Stimulated activated effector memory CD8-positive, alpha-beta T cell treated with anti-CD3 and anti-CD28 coated beads, Interleukin-12 subunit alpha, Interleukin-12 subunit beta, amount 100 ng/mL, for 72 hours (primary cell): ENCODE measurements around the gene PTPRC.

Experiments
- ATAC-seq: fragments of 150-1000 bp; cut with Tn5 transposase; 2 replicates; pipeline ENCODE4 v1.10.0; 2021
- DNase-seq, 2 donors: peaks; one replicate each; pipeline ENCODE4 v3.0.0; 2021 to 2022; ENCODE audit warnings: low spot score in 2 of 2
- H3K27ac Mint-ChIP-seq: one replicate; pipeline ENCODE4 v1.8.0; 2022; ENCODE audit warnings: mild to moderate bottlenecking, mixed read lengths
- H3K36me3 Mint-ChIP-seq: one replicate; pipeline ENCODE4 v1.8.0; 2022; ENCODE audit warnings: mild to moderate bottlenecking, mixed read lengths
- H3K4me1 Mint-ChIP-seq: one replicate; pipeline ENCODE4 v1.8.0; 2022; ENCODE audit warnings: mixed read lengths
- H3K4me3 Mint-ChIP-seq: one replicate; pipeline ENCODE4 v1.8.0; 2022; ENCODE audit warnings: mild to moderate bottlenecking, mixed read lengths
- H3K9me3 Mint-ChIP-seq: one replicate; pipeline ENCODE4 v1.8.0; 2022; ENCODE audit warnings: mixed read lengths

Gene PTPRC

DNA sequence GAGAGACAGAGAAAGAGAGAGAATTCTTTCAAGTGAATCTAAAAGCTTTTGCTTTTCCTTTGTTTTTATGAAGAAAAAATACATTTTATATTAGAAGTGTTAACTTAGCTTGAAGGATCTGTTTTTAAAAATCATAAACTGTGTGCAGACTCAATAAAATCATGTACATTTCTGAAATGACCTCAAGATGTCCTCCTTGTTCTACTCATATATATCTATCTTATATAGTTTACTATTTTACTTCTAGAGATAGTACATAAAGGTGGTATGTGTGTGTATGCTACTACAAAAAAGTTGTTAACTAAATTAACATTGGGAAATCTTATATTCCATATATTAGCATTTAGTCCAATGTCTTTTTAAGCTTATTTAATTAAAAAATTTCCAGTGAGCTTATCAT, 117.6 kb downstream of the PTPRC start:
- Mint-ChIP-seq H3K27ac (peak overlapping the region; percentile 68), H3K36me3 (peaks cover 29% of the 10 kb centered on the region), H3K9me3 (peaks cover 4% of the 10 kb centered on the region), H3K4me3 (no peak overlapping the region), H3K4me1 (peaks cover 10% of the 10 kb centered on the region)
- no peak for ATAC-seq
- DNase-seq, result no peak

DNA sequence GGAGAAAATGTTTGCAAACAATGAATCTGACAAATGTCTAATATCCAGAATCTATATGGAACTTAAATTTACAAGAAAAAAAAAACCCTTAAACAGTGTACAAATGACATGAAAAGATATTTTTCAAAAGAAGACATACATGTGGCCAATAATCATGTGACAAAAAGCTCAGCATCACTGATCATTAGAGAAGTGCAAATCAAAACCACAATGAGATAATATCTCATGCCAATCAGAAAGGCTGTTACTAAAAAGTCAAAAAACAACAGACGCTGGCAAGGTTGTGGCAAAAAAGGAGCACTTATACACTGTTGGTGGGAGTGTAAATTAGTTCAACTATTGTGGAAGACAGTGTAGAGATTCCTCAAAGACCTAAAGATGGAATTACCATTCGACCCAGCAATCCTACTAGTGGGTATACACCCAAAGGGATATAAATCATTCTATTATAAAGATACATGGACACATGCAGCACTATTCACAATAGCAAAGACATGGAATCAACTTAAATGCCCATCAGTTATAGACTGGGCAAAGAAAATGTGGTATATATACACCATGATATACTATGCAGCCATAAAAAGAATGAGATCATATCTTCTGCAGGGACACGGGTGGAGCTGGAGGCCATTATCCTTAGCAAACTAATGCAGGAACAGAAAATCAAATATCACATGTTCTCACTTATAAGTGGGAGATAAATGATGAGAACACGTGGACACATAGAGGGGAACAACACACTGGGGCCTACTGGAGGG, 123.2 kb downstream of the PTPRC start:
- H3K4me3 Mint-ChIP-seq, result no peak overlapping the region
- H3K4me1 Mint-ChIP-seq, result peaks cover 17% of the 10 kb centered on the region
- peaks cover 33% of the 10 kb centered on the region for H3K36me3 Mint-ChIP-seq
- peak overlapping the region; percentile 77 for H3K27ac Mint-ChIP-seq
- DNase-seq, result no peak
- no peak for ATAC-seq
- H3K9me3 Mint-ChIP-seq, result peaks cover 4% of the 10 kb centered on the region

DNA sequence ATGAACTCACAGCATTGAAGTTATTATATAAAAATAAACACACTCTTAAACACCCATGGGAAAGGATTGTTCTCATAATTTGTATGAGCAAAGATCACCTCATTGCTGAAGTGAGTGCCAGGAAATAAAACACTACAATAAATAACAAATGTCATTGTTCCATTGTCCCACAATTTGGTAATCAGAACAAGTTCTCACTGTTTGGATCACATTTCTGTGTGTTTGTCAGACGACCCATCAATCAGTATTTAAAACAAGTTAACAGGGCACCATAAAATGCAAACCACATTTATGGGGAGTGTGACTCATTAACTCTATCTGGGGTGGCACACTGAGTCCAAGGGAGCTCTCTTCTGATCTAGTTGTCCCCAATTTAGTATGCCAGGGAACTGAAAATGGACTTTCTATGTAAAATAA, 124.5 kb downstream of the PTPRC start:
- DNase-seq, result no peak
- H3K9me3 Mint-ChIP-seq, result peaks cover 4% of the 10 kb centered on the region
- H3K36me3 Mint-ChIP-seq, result peaks cover 23% of the 10 kb centered on the region
- ATAC-seq, result peak; percentile 67
- peaks cover 17% of the 10 kb centered on the region for H3K4me1 Mint-ChIP-seq
- H3K4me3 Mint-ChIP-seq, result no peak overlapping the region
- no peak overlapping the region for H3K27ac Mint-ChIP-seq

DNA sequence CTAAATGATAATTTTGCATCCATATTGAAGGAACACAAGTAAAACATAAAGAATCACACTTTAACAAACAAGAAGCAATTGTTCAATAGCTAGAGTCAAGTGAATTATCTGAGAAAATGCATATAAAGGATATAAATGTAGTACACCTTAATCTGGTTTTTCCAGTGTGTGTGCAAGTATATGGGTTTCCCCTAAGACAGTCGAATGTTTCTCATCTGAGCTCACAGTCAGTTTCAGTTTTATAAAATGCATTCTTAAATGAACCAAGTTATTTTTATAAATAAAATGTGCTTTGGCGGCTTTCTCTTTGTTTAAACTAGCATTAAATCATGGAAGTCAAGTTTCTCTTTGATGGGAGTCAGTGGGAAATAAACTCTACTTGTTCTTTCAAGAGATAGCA, 125.9 kb downstream of the PTPRC start:
- H3K4me1 Mint-ChIP-seq, result peaks cover 17% of the 10 kb centered on the region
- DNase-seq (no peak), ATAC-seq (no peak)
- no peak overlapping the region for H3K4me3 Mint-ChIP-seq
- no peak overlapping the region for H3K27ac Mint-ChIP-seq
- H3K36me3 Mint-ChIP-seq, result peaks cover 20% of the 10 kb centered on the region
- H3K9me3 Mint-ChIP-seq, result peaks cover 4% of the 10 kb centered on the region

DNA sequence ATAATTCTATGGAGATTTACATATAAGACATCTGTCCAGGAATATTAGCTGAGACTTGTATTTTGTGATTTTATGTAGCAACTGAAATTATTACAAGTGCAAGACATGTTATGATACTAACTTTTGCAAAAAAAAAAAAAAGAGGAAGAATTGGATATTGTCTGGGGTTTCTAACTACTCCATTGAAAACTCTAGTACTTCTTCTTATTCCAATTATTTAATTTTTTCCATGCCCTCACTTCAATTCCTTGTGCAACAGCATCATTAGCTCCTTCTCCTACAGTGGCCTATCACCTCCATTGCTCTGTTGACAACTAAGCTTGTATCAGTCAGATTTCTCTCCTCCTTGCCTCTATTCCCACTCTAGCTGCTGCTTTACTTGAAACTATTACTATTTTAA, 126.6 kb downstream of the PTPRC start:
- DNase-seq (no peak), ATAC-seq (no peak)
- Mint-ChIP-seq H3K4me1 (peaks cover 17% of the 10 kb centered on the region), H3K4me3 (no peak overlapping the region), H3K27ac (no peak overlapping the region), H3K9me3 (peaks cover 4% of the 10 kb centered on the region), H3K36me3 (peaks cover 13% of the 10 kb centered on the region)

DNA sequence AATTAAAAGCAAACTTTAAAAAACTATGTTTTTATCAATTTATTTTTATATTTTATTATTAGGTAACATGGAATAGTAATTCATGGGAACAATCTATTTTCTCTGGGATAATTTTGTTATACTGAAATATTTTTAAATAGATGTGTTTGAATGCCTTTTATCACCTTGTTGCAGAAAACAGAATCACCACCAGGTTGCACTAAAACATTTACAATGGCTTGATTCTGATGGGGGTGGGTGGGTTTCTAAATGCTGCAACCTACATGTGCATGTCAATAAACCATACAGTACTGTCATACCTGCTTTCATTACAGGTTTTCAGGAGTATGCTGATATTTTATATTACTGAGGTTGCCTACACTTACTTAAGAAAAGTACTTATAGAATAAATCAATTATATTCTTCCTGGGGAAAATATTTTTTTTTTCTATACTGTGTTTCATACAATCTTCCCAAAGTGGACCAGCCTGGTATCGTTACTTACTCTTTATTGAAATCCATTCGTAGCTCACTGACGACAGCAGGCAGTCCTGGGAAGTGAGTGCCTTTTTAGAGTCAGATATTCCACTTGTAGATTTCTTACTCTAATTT, 132.8 kb downstream of the PTPRC start:
- H3K9me3 Mint-ChIP-seq, result no peaks in the 10 kb centered on the region
- H3K36me3 Mint-ChIP-seq, result no peaks in the 10 kb centered on the region
- no peak overlapping the region for H3K27ac Mint-ChIP-seq
- no peak overlapping the region for H3K4me3 Mint-ChIP-seq
- ATAC-seq (peak; percentile 43), DNase-seq (no peak)
- H3K4me1 Mint-ChIP-seq, result peaks cover 3% of the 10 kb centered on the region

DNA sequence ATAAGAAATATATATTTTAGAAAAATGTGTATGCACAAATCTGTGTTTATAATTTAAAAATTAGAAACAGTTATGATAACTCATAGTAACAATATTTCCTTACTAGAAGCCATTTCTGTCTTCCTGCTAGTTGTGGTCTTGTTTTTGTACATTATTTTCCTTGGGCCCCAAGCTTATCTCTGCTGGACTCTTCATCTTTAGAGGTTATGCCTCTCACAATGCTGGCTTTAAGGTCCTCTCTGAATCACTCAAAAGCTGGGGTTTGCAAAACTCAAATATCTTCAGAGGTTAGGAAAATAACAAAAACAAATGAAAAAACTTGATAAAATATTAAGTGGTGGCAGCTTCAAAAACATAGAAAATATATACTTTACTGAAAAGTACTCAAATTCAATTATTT, 133.8 kb downstream of the PTPRC start:
- peaks cover 4% of the 10 kb centered on the region for H3K4me1 Mint-ChIP-seq
- no peaks in the 10 kb centered on the region for H3K9me3 Mint-ChIP-seq
- ATAC-seq (no peak), DNase-seq (no peak)
- H3K4me3 Mint-ChIP-seq, result no peak overlapping the region
- no peaks in the 10 kb centered on the region for H3K36me3 Mint-ChIP-seq
- H3K27ac Mint-ChIP-seq, result no peak overlapping the region

DNA sequence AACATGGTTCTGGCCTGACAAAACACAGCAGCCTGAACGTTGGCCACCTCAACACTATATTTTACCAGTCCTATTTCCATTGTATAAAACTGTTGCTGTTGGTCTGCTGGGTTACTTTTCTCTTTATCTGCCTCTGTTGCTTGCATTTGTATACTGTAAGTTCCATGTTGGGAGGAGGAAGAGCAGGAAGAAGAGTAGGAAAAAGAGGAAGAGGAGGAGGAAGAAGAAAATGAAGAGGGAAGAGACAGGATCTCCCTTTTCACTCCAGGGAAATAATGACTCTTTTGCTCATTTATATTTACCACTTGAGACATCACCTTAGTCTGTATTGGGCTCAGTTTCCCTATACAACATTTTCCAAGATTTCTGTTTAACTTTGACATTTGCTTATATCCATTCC, 134.2 kb downstream of the PTPRC start:
- no peak for DNase-seq
- H3K4me3 Mint-ChIP-seq, result no peak overlapping the region
- peaks cover 4% of the 10 kb centered on the region for H3K4me1 Mint-ChIP-seq
- no peak for ATAC-seq
- no peaks in the 10 kb centered on the region for H3K36me3 Mint-ChIP-seq
- no peak overlapping the region for H3K27ac Mint-ChIP-seq
- H3K9me3 Mint-ChIP-seq, result no peaks in the 10 kb centered on the region

DNA sequence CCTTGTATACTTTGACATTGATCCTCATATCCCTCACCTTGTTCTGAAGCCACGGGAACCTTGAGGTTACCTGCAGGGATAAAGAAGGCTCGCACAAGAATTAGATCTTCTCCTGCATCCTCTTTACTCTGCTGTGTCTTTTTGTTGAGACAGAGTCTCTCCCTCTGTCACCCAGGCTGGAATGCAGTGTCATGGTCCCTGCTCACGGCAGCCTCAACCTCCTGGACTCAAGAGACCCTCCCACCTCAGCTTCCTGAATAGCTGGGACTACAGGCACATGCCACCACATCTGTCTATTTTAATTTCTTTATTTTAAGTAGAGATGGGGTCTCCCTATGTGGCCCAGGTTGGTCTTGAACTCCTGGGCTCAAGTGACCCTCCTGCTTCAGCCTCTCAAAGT, 134.7 kb downstream of the PTPRC start:
- Mint-ChIP-seq H3K9me3 (no peaks in the 10 kb centered on the region), H3K36me3 (no peaks in the 10 kb centered on the region), H3K27ac (no peak overlapping the region), H3K4me1 (peaks cover 4% of the 10 kb centered on the region), H3K4me3 (no peak overlapping the region)
- ATAC-seq (no peak), DNase-seq (no peak)

DNA sequence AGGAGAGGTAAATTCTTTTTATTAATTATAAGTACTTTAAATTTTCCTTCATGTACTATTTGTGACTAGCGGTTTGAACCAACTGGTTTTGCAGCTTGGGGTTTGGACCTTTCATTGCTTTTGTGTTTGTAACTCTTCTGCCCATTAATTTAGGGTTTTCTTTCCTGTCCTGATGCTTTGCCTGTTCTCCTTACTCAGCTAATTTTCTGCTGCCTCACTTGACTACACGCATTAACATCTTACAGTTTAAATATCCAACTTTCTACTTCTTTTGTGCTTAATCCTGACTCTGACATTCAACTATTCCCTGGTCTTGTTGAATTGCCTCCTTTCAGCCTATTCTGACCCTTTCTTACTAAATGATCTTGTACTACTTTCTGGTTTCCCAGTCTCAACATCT, 135.6 kb downstream of the PTPRC start:
- Mint-ChIP-seq H3K9me3 (no peaks in the 10 kb centered on the region), H3K27ac (no peak overlapping the region), H3K4me3 (no peak overlapping the region), H3K36me3 (no peaks in the 10 kb centered on the region), H3K4me1 (peaks cover 4% of the 10 kb centered on the region)
- no peak for DNase-seq
- no peak for ATAC-seq

DNA sequence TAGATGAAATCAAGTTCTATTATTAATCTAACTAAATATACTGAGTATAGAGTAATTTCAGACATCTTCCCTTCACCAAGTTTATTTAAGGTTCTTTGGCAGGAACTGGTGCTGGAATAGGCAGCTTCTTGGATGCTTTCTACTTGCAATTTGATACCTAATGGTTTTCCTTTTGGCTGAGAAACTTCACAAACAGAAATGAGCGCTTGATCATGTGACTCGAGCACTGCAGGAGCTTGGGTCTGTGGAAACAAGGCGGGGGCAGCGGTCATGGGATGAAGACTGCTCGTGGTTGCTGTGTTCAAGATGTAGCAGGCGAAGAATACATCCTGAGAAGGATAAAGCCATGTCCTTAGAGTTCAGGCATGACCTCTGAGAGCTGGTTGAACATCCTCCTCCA, 136.8 kb downstream of the PTPRC start:
- Mint-ChIP-seq H3K27ac (no peak overlapping the region), H3K4me3 (no peak overlapping the region), H3K4me1 (peaks cover 4% of the 10 kb centered on the region), H3K36me3 (no peaks in the 10 kb centered on the region), H3K9me3 (no peaks in the 10 kb centered on the region)
- no peak for ATAC-seq
- no peak for DNase-seq

DNA sequence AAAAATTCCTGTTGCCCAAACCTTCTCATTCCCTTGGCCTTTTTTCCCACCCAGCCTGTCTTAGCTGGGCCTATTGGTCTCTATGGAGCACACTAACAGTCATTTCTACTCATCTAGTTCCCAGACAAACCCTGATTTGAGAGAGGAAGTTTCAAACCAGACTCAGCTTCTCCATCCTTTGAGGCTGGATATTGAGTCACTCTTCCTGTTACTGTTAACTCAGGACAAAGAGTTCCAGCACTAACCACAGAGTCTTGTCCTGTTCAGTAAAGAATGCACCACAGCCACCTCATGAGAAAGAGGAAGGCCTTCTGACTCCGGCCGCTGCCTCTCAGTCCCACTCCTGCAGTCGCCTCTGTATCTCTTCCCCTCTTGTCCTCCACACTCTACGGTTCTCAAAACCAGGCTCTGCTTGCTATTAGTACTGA, 137.8 kb downstream of the PTPRC start:
- ATAC-seq, result peak; percentile 31
- no peak for DNase-seq

DNA sequence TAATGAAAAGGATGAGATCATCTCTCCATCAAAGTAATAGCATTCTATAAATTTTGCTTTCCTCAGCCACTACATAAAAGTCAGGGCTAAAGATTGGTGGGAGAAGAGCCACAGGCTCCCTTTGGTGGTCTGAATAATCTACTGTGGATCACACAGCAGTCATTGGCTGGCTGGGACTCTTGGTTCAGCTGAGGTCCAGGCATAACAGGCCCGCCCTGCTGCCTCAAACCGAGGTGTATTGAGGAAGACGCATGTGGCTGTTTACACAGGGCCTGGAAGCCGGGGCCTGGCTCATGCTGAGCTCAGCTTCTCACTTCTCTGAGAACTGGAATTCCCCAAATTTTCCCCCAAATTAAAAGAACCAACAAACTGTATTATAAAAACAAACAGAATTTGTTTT, 139.2 kb downstream of the PTPRC start:
- Mint-ChIP-seq H3K9me3 (no peaks in the 10 kb centered on the region), H3K4me3 (no peak overlapping the region), H3K27ac (no peak overlapping the region), H3K4me1 (peaks cover 4% of the 10 kb centered on the region), H3K36me3 (no peaks in the 10 kb centered on the region)
- DNase-seq (no peak), ATAC-seq (no peak)

More for the DNA sequence above, 137.8 kb downstream of the PTPRC start:
- Mint-ChIP-seq H3K27ac (no peak overlapping the region), H3K36me3 (no peaks in the 10 kb centered on the region), H3K9me3 (no peaks in the 10 kb centered on the region), H3K4me3 (no peak overlapping the region), H3K4me1 (peaks cover 4% of the 10 kb centered on the region)

DNA sequence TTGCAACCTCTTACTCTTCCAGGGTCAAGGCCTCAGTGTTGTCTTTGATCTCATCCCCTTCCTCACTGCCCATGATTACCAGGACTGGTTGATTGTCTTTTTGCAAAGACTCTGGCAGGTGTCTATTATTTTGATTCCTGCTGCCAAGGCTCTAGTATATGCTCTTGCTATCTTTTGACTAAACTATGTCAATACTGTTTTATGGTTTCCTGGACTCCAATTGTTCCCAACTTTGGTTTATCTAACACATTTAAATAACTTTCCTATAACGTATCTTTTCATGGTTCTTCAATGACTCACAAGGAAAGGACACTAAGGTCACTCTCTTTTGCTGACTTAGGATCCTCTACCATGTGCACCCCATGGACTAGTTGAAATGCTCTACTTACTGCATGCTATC, 141.5 kb downstream of the PTPRC start:
- DNase-seq (no peak), ATAC-seq (no peak)
- no peak overlapping the region for H3K4me3 Mint-ChIP-seq
- no peaks in the 10 kb centered on the region for H3K9me3 Mint-ChIP-seq
- no peaks in the 10 kb centered on the region for H3K36me3 Mint-ChIP-seq
- peaks cover 4% of the 10 kb centered on the region for H3K4me1 Mint-ChIP-seq
- no peak overlapping the region for H3K27ac Mint-ChIP-seq

DNA sequence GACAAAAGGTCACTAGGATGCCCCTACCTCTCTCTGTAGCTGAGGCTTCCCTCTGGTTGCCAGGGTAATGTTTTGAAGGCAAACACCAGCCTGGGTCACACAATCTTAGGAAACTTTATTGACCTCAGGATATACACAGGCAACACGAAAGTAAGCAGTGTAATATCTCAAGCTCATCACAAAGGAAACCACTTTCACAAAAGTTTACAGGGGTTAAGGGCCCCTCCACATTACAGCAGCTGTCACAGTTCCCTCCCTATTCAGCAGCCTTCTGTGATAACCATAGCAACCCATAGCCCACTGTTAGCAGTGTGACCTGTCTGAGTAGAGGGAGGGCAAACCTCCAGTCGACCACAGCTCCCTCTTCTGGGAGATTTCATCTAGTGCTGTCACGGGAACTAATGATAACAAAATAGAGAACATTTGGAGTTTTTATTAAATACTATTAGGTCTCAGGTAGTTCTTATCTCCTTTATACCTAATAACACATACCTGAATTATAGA, 149.8 kb downstream of the PTPRC start:
- H3K36me3 Mint-ChIP-seq, result no peaks in the 10 kb centered on the region
- peak overlapping the region; percentile 51 for H3K27ac Mint-ChIP-seq
- H3K4me1 Mint-ChIP-seq, result peaks cover 9% of the 10 kb centered on the region
- H3K4me3 Mint-ChIP-seq, result no peak overlapping the region
- H3K9me3 Mint-ChIP-seq, result no peaks in the 10 kb centered on the region
- ATAC-seq, result peak; percentile 91
- DNase-seq, result no peak

DNA sequence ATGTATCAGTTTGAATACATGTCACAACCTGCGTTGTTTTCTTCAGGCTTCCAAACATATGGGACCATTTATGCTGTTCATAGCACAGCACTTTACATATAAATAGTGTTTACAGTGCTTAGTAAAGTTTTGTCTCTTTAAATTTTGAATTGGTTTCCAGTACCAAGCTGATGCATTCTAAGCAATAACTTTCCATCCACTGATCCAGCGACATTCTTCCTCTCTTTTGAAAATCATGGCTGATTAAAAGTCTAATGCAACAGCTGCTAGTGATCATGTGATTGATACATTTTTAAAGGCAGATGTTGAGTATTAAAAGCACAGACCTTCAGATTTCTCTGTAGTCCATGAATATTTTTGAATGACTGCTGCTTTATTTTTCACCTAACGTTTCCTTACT, 154.9 kb downstream of the PTPRC start:
- DNase-seq, result no peak
- ATAC-seq, result no peak
- Mint-ChIP-seq H3K36me3 (no peaks in the 10 kb centered on the region), H3K4me1 (peaks cover 6% of the 10 kb centered on the region), H3K27ac (no peak overlapping the region), H3K9me3 (peaks cover 7% of the 10 kb centered on the region), H3K4me3 (no peak overlapping the region)
